ENCODE results near the gene ZMAT5. TPM values are rescaled to one million over a fixed set of nuclear protein-coding genes. Genes with fewer than 3 reads are reported as not detected.

Gene ZMAT5
- total RNA-seq, 4 donors from 2014 or later = 16.2 to 40.1 (median 24.3) TPM

DNA sequence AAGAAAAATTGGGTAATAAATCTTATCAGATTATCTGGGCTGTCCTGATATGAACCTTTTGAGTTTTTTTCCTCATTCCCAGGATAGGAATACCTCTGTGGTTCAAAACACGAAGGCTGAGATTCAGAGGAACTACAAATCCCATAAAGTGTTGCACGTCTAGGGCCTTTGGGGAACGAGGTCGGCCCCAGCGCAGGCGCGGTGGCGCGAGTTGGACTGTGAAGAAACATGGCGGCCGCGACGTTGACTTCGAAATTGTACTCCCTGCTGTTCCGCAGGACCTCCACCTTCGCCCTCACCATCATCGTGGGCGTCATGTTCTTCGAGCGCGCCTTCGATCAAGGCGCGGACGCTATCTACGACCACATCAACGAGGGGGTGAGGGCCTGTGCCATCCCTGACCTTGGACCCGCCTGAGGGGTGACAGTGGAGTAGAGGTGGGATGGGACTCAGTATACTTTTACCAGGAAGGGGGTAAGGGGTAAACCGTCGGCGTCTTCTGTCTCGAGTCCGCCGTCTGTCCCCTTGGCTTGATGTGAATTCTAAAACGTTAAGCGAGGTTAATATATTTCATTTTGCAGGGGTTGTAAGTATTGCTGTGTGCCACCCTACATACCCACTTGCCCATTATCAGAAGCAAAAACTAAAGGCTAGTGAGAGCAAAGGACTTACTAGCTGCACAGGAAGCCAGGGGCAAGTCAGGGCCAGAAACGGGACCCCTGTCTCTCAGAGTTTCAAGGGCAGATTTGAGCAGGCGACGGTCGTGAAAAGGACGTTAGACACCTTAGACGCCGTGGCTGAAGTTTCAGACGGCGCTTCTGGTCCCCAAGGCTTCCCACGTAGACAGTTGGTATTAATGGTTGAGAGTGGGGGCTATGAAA is 604 bp upstream of the ZMAT5 start, which contains the start of gene UQCR10:
Gene UQCR10, plus strand, starts transcription at position 199 of the 881 bp plus-strand sequence. Its CDS starts 30 bp downstream, at position 229.
- no peaks in the 10 kb centered on the region for H3K9me3 ChIP-seq
- DNase-seq = peak; percentile 93
- TF ChIP-seq POLR2A (IDR thresholded peaks at IDR 0.05) = peak in 1 of 2 donors; percentile 52
- TF ChIP-seq, protein P1, sequence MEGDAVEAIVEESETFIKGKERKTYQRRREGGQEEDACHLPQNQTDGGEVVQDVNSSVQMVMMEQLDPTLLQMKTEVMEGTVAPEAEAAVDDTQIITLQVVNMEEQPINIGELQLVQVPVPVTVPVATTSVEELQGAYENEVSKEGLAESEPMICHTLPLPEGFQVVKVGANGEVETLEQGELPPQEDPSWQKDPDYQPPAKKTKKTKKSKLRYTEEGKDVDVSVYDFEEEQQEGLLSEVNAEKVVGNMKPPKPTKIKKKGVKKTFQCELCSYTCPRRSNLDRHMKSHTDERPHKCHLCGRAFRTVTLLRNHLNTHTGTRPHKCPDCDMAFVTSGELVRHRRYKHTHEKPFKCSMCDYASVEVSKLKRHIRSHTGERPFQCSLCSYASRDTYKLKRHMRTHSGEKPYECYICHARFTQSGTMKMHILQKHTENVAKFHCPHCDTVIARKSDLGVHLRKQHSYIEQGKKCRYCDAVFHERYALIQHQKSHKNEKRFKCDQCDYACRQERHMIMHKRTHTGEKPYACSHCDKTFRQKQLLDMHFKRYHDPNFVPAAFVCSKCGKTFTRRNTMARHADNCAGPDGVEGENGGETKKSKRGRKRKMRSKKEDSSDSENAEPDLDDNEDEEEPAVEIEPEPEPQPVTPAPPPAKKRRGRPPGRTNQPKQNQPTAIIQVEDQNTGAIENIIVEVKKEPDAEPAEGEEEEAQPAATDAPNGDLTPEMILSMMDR (IDR thresholded peaks at IDR 0.05) = no peak
- H3K4me3 ChIP-seq (replicated peaks in 1 of 3) = peak within 1 kb of the TSS; percentile 38 to 93 (median 76)
- H3K4me1 ChIP-seq = peaks cover 21 to 22% of the 10 kb centered on the region in 2 donors
- H3K27me3 ChIP-seq = no peaks in the 10 kb centered on the region
- peaks cover 9 to 11% of the 10 kb centered on the region in 2 donors for H3K36me3 ChIP-seq
- WGBS, 2 donors = 0 to 2% methylated on average over 29 to 46 of the region's 46 CpGs
- intact Hi-C loops (cut with DNase I) = no loop called here
- H3K27ac ChIP-seq = peak within 1 kb of the TSS; percentile 82 to 91 (median 87)

DNA sequence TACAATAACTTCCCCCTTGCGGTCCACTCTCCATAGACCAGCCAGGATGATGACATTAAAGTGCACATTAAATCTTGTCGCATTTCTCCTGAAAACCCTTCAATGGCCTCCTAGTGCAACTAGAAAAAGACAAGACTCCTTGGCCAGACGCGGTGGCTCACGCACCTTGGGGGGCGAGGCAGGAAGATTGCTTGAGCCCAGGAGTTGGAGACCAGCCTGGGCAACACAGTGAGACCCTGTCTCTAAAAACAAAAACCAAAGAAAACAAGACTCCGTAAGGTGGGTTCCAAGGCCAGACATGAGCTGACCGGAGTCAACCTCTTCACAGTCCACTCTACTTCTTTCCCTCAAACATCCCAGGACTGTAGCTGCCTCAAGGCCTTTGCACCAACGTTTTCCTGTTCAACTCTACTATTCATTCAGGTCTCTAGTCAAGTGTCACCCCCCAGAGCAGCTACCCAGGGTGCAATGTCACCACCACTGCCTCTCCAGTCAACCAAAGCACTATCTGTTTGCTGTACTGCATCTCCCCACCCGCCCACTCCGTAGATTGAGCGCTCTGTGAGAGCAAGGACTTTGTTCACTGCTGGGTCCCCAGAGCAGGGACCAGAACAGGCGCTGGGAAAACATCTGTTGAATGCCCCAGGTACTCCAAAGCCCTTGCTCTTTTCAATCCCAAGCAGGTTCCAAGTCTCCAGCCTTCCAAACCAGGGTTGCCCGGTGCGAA is 739 bp downstream of the ZMAT5 start:
- intact Hi-C loops (cut with DNase I) = no loop called here
- WGBS, 2 donors = 48 to 53% methylated on average over 15 of the region's 15 CpGs
- peak in 1 of 2 donors; percentile 21 for DNase-seq
- no peaks in the 10 kb centered on the region for H3K9me3 ChIP-seq
- no peaks in the 10 kb centered on the region for H3K27me3 ChIP-seq
- H3K27ac ChIP-seq = peak overlapping the region; percentile 2 to 91 (median 87)
- peaks cover 21 to 22% of the 10 kb centered on the region in 2 donors for H3K4me1 ChIP-seq
- H3K36me3 ChIP-seq = peaks cover 9 to 11% of the 10 kb centered on the region in 2 donors
- TF ChIP-seq, protein P1 (IDR thresholded peaks at IDR 0.05) = no peak
- TF ChIP-seq POLR2A (IDR thresholded peaks at IDR 0.05) = no peak
- H3K4me3 ChIP-seq (replicated peaks in 1 of 3) = peak overlapping the region; percentile 16 to 57 (median 33)

DNA sequence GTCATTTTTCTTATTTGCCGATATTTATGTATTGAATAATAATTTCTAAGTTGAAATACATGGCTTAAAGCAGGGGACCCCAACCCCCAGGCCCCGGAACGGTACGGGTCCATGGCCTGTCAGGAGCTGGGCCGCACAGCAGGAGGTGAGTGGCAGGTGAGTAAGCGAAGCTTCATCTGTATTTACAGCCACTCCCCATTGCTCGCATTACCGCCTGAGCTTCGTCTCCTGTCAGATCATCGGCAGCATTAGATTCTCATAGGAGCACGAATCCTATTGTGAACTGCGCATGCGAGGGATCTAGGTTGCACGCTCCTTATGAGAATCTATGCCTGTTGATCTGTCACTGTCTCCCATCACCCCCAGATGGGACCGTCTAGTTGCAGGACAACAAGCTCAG is 4.5 kb downstream of the ZMAT5 start:
- peaks cover 9 to 10% of the 10 kb centered on the region in 2 donors for H3K4me1 ChIP-seq
- H3K27me3 ChIP-seq = no peaks in the 10 kb centered on the region
- no peaks in the 10 kb centered on the region for H3K9me3 ChIP-seq
- no peak overlapping the region for H3K27ac ChIP-seq
- intact Hi-C loops (cut with DNase I) = no loop called here
- H3K4me3 ChIP-seq (replicated peaks in 1 of 3) = no peak overlapping the region
- no peak for DNase-seq
- no peaks in the 10 kb centered on the region for H3K36me3 ChIP-seq
- TF ChIP-seq, protein P1 (IDR thresholded peaks at IDR 0.05) = no peak
- no peak for TF ChIP-seq POLR2A (IDR thresholded peaks at IDR 0.05)
- WGBS, 2 donors = 90 to 91% methylated on average over 15 of the region's 15 CpGs

DNA sequence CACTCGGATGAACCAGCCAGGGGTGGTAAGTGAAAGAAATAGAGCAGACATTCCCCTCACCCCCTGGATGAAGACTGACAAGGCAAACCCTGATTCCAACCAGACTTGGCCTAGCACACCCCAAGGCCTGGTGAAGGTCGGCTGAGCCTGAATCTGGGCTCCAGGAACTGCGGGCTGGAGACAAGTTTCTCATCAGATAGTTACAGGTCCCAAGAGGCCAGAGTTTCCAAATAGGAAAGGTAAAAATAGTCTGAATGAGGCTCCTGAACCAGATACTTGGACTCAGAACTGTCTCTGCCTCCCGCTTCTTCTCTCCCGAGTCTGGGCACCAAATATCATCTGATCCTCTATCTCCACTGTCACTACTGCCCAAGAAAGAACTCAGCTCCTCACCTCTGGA is 7.8 kb downstream of the ZMAT5 start:
- DNase-seq = no peak
- H3K4me3 ChIP-seq (replicated peaks in 1 of 3) = no peak overlapping the region
- H3K9me3 ChIP-seq = no peaks in the 10 kb centered on the region
- no peaks in the 10 kb centered on the region for H3K36me3 ChIP-seq
- H3K4me1 ChIP-seq = no peaks in the 10 kb centered on the region
- no peak for TF ChIP-seq POLR2A (IDR thresholded peaks at IDR 0.05)
- TF ChIP-seq, protein P1 (IDR thresholded peaks at IDR 0.05) = no peak
- H3K27me3 ChIP-seq = no peaks in the 10 kb centered on the region
- 71 to 79% methylated on average over 5 of the region's 5 CpGs for WGBS, 2 donors
- H3K27ac ChIP-seq = no peak overlapping the region
- intact Hi-C loops (cut with DNase I) = no loop called here
